NB4 (cell line): ENCODE results near the gene GNAO1.

ENCODE experiments used
- MYC ChIP-seq: IDR thresholded peaks from 2 replicates; pipeline ENCODE4 v1.6.1; 2011; ENCODE audit warnings: low read depth, low read length
- POLR2A ChIP-seq: IDR thresholded peaks from 2 replicates; pipeline ENCODE4 v1.6.1; 2011; ENCODE audit warnings: mild to moderate bottlenecking; ENCODE audit not compliant: insufficient read length; ENCODE audit errors: extremely low read depth
- TF ChIP-seq, protein P1 (sequence below): IDR thresholded peaks from one replicate; pipeline ENCODE4 v1.5.1; 2012; ENCODE audit warnings: low read depth, low read length
- TF ChIP-seq, protein P2 (sequence below): IDR thresholded peaks from 2 replicates; pipeline ENCODE4 v1.6.1; 2011; ENCODE audit warnings: low read depth, low read length

DNA sequence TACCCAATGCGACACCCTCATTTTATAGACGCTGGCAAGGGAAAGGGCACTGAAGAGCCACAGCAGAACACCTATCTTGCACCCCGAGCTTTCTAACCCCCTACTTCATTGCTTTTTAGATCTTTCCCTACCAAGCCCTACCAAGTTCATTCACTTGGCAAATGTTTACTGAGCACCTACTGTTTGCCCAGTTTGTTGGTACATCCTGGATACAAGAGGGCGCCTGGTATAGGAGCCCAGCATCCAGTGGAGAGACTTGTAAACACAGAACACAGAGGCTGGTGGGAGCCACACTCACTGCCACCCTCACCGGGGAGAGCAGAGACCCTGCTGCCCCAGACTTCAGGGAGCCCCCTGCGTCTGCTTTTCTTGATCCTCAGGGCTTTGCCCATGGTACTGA lies 112.6 kb downstream of the GNAO1 start:
- TF ChIP-seq, protein P1, sequence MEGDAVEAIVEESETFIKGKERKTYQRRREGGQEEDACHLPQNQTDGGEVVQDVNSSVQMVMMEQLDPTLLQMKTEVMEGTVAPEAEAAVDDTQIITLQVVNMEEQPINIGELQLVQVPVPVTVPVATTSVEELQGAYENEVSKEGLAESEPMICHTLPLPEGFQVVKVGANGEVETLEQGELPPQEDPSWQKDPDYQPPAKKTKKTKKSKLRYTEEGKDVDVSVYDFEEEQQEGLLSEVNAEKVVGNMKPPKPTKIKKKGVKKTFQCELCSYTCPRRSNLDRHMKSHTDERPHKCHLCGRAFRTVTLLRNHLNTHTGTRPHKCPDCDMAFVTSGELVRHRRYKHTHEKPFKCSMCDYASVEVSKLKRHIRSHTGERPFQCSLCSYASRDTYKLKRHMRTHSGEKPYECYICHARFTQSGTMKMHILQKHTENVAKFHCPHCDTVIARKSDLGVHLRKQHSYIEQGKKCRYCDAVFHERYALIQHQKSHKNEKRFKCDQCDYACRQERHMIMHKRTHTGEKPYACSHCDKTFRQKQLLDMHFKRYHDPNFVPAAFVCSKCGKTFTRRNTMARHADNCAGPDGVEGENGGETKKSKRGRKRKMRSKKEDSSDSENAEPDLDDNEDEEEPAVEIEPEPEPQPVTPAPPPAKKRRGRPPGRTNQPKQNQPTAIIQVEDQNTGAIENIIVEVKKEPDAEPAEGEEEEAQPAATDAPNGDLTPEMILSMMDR = no peak
- TF ChIP-seq POLR2A (no peak), MYC (no peak)
- TF ChIP-seq, protein P2, sequence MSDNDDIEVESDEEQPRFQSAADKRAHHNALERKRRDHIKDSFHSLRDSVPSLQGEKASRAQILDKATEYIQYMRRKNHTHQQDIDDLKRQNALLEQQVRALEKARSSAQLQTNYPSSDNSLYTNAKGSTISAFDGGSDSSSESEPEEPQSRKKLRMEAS = no peak
